Neural progenitor cell (in vitro differentiated cells): ENCODE measurements around the gene ZNF414. TPM values are rescaled to one million over a fixed set of nuclear protein-coding genes. Genes with fewer than 3 reads are reported as not detected.

ENCODE experiments used
- DNase-seq: peaks from one replicate; pipeline ENCODE4 v3.0.0-alpha.2; 2016; ENCODE audit warnings: low spot score
- H2AFZ ChIP-seq: fragments of 200-600 bp; sonication (generic); replicated peaks from 2 replicates; pipeline ENCODE4 v1.6.1; 2016; ENCODE audit warnings: antibody characterized with exemption
- H3F3A ChIP-seq: fragments of 200-600 bp; sonication (generic); 2 replicates; pipeline ENCODE4 v1.6.1; 2016; ENCODE audit warnings: antibody characterized with exemption, low read depth
- H3K27ac ChIP-seq: fragments of 200-600 bp; sonication (generic); 2 replicates; pipeline ENCODE4 v1.5.1; 2016; ENCODE audit warnings: mild to moderate bottlenecking
- H3K27me3 ChIP-seq: fragments of 200-600 bp; sonication (generic); 2 replicates; pipeline ENCODE4 v1.6.1; 2016; ENCODE audit warnings: mild to moderate bottlenecking, moderate library complexity
- H3K36me3 ChIP-seq: fragments of 200-600 bp; sonication (generic); 2 replicates; pipeline ENCODE4 v1.5.1; 2016
- H3K4me1 ChIP-seq: fragments of 200-600 bp; sonication (generic); 2 replicates; pipeline ENCODE4 v1.6.1; 2016; ENCODE audit warnings: mixed run types
- H3K4me2 ChIP-seq: fragments of 200-600 bp; sonication (generic); 2 replicates; pipeline ENCODE4 v1.6.1; 2016
- H3K4me3 ChIP-seq: fragments of 200-600 bp; sonication (generic); 2 replicates; pipeline ENCODE4 v1.5.1; 2016
- H3K79me2 ChIP-seq: fragments of 200-600 bp; sonication (generic); 2 replicates; pipeline ENCODE4 v1.6.1; 2016; ENCODE audit warnings: low read depth
- H3K9ac ChIP-seq: fragments of 200-600 bp; sonication (generic); 2 replicates; pipeline ENCODE4 v1.6.1; 2016
- H3K9me3 ChIP-seq: fragments of 200-600 bp; sonication (generic); 2 replicates; pipeline ENCODE4 v1.5.1; 2016; ENCODE audit warnings: low read depth
- H4K20me1 ChIP-seq: fragments of 200-600 bp; sonication (generic); 2 replicates; pipeline ENCODE4 v1.6.1; 2016; ENCODE audit warnings: low read depth
- H3K27ac Mint-ChIP-seq: 3 replicates; pipeline ENCODE4 v1.8.0; 2021; ENCODE audit warnings: mixed read lengths
- H3K27me3 Mint-ChIP-seq: 2 replicates; pipeline ENCODE4 v1.8.0; 2022; ENCODE audit warnings: low read depth, mild to moderate bottlenecking, inconsistent platforms, moderate library complexity, mixed read lengths; ENCODE audit not compliant: insufficient read depth
- H3K36me3 Mint-ChIP-seq: 3 replicates; pipeline ENCODE4 v1.8.0; 2021; ENCODE audit warnings: mixed read lengths
- H3K4me1 Mint-ChIP-seq: 3 replicates; pipeline ENCODE4 v1.8.0; 2021; ENCODE audit warnings: mixed read lengths
- H3K4me3 Mint-ChIP-seq: 3 replicates; pipeline ENCODE4 v1.8.0; 2021; ENCODE audit warnings: mild to moderate bottlenecking, moderate library complexity, mixed read lengths
- H3K9me3 Mint-ChIP-seq: 3 replicates; pipeline ENCODE4 v1.8.0; 2020; ENCODE audit warnings: mixed read lengths
- CTCF ChIP-seq: fragments of 200-600 bp; sonication (generic); IDR thresholded peaks from 2 replicates; pipeline ENCODE4 v1.5.1; 2017; ENCODE audit warnings: antibody characterized with exemption, mild to moderate bottlenecking
- EZH2 ChIP-seq: fragments of 200-600 bp; sonication (generic); IDR thresholded peaks from 2 replicates; pipeline ENCODE4 v1.6.1; 2017; ENCODE audit warnings: antibody characterized with exemption, mild to moderate bottlenecking, moderate library complexity
- EZH2phosphoT487 ChIP-seq: fragments of 200-600 bp; sonication (generic); IDR thresholded peaks from 2 replicates; pipeline ENCODE4 v1.6.1; 2017; ENCODE audit warnings: antibody characterized with exemption
- total RNA-seq: library from RNA; depleted of rRNA; stranded (reverse); fragments of >200 nt; gene quantifications from 2 replicates; pipeline ENCODE4 v1.2.3, GENCODE V29; 2015; ENCODE audit warnings: low replicate concordance

ZNF414 gene
- total RNA-seq, 1 donor from 2014 or later = 1.8 TPM

- Histone ChIP-seq H3K36me3 (no peaks in the 10 kb centered on the region), H3K4me2 (no peak overlapping the region), H3K27ac (no peak overlapping the region), H3K79me2 (no peaks in the 10 kb centered on the region), H3F3A (peaks cover 5% of the 10 kb centered on the region), H3K9ac (no peak overlapping the region), H3K4me1 (peaks cover 1% of the 10 kb centered on the region), H3K4me3 (no peak overlapping the region), H3K27me3 (no peaks in the 10 kb centered on the region), H3K9me3 (no peaks in the 10 kb centered on the region), H4K20me1 (no peaks in the 10 kb centered on the region), H2AFZ (no peak overlapping the region)
- no peak for TF ChIP-seq CTCF
- no peak for TF ChIP-seq EZH2phosphoT487
- TF ChIP-seq EZH2 = no peak
- peaks cover 9% of the 10 kb centered on the region for H3K27me3 Mint-ChIP-seq
- no peak overlapping the region for H3K4me3 Mint-ChIP-seq
- no peak for DNase-seq
- no peaks in the 10 kb centered on the region for H3K9me3 Mint-ChIP-seq
- no peaks in the 10 kb centered on the region for H3K36me3 Mint-ChIP-seq
- H3K27ac Mint-ChIP-seq = no peak overlapping the region
- H3K4me1 Mint-ChIP-seq = peaks cover 7% of the 10 kb centered on the region
Observed at GRCh38 chr19:8519388-8519787, 5.4 kb upstream of the ZNF414 start.

GRCh38 chr19:8518536-8518935, 4.6 kb upstream of the ZNF414 start:
- Histone ChIP-seq H3F3A (peaks cover 11% of the 10 kb centered on the region), H2AFZ (no peak overlapping the region), H3K27me3 (no peaks in the 10 kb centered on the region), H3K9ac (no peak overlapping the region), H3K36me3 (no peaks in the 10 kb centered on the region), H3K79me2 (no peaks in the 10 kb centered on the region), H4K20me1 (no peaks in the 10 kb centered on the region), H3K9me3 (no peaks in the 10 kb centered on the region), H3K4me1 (peaks cover 4% of the 10 kb centered on the region), H3K4me3 (no peak overlapping the region), H3K27ac (no peak overlapping the region), H3K4me2 (no peak overlapping the region)
- H3K36me3 Mint-ChIP-seq = no peaks in the 10 kb centered on the region
- peaks cover 10% of the 10 kb centered on the region for H3K4me1 Mint-ChIP-seq
- H3K9me3 Mint-ChIP-seq = no peaks in the 10 kb centered on the region
- TF ChIP-seq EZH2 (no peak), CTCF (no peak), EZH2phosphoT487 (no peak)
- H3K27ac Mint-ChIP-seq = no peak overlapping the region
- no peak for DNase-seq
- peaks cover 9% of the 10 kb centered on the region for H3K27me3 Mint-ChIP-seq
- no peak overlapping the region for H3K4me3 Mint-ChIP-seq

GRCh38 chr19:8517551-8518442, 3.8 kb upstream of the ZNF414 start:
- no peaks in the 10 kb centered on the region for H3K9me3 Mint-ChIP-seq
- Histone ChIP-seq H3F3A (peaks cover 19% of the 10 kb centered on the region), H4K20me1 (no peaks in the 10 kb centered on the region), H2AFZ (no peak overlapping the region), H3K27ac (no peak overlapping the region), H3K4me1 (peaks cover 8% of the 10 kb centered on the region), H3K9ac (no peak overlapping the region), H3K27me3 (no peaks in the 10 kb centered on the region), H3K4me2 (no peak overlapping the region), H3K79me2 (peaks cover under 1% of the 10 kb centered on the region), H3K36me3 (no peaks in the 10 kb centered on the region), H3K9me3 (no peaks in the 10 kb centered on the region), H3K4me3 (no peak overlapping the region)
- TF ChIP-seq EZH2phosphoT487 = no peak
- TF ChIP-seq EZH2 = no peak
- TF ChIP-seq CTCF = no peak
- no peaks in the 10 kb centered on the region for H3K36me3 Mint-ChIP-seq
- no peak for DNase-seq
- peaks cover 12% of the 10 kb centered on the region for H3K4me1 Mint-ChIP-seq
- no peak overlapping the region for H3K4me3 Mint-ChIP-seq
- peak overlapping the region; percentile 29 for H3K27ac Mint-ChIP-seq
- peaks cover 9% of the 10 kb centered on the region for H3K27me3 Mint-ChIP-seq
